GM18505 (cell line): ENCODE data around the gene IL3.

Source experiments
- ATAC-seq: cut with Tn5 transposase; IDR thresholded peaks from one replicate; pipeline ENCODE4 v1.9.1; 2021; ENCODE audit not compliant: unreplicated experiment
- POLR2A ChIP-seq: IDR thresholded peaks from 4 replicates; pipeline ENCODE4 v1.6.1; 2011; ENCODE audit warnings: borderline replicate concordance; ENCODE audit not compliant: insufficient read depth, insufficient read length; ENCODE audit errors: extremely low read depth

IL3 gene

GRCh38 chr5:132046880-132047299 is 13.6 kb upstream of the IL3 start:
- no peak for ATAC-seq
- no peak for TF ChIP-seq POLR2A

- ATAC-seq: no peak
- no peak for TF ChIP-seq POLR2A
These were observed 11.4 kb upstream of the IL3 start for GRCh38 chr5:132049093-132049492.

GRCh38 chr5:132049559-132049958 is 10.9 kb upstream of the IL3 start:
- no peak for TF ChIP-seq POLR2A
- no peak for ATAC-seq

- no peak for TF ChIP-seq POLR2A
- no peak for ATAC-seq
These were observed 10.3 kb upstream of the IL3 start for GRCh38 chr5:132050136-132050535.

GRCh38 chr5:132050661-132051552 is 9.5 kb upstream of the IL3 start:
- no peak for ATAC-seq
- no peak for TF ChIP-seq POLR2A

GRCh38 chr5:132052520-132052919 is 7.9 kb upstream of the IL3 start:
- ATAC-seq: no peak

GRCh38 chr5:132053483-132053882 is 7.0 kb upstream of the IL3 start:
- TF ChIP-seq POLR2A: no peak
- no peak for ATAC-seq

More at GRCh38 chr5:132052520-132052919, 7.9 kb upstream of the IL3 start:
- no peak for TF ChIP-seq POLR2A

- TF ChIP-seq POLR2A: no peak
- no peak for ATAC-seq
These were observed 6.3 kb upstream of the IL3 start for GRCh38 chr5:132054031-132054696.

- no peak for TF ChIP-seq POLR2A
- ATAC-seq: no peak
These were observed 5.6 kb upstream of the IL3 start for GRCh38 chr5:132054697-132055440.

GRCh38 chr5:132055441-132055807 is 5.0 kb upstream of the IL3 start:
- no peak for TF ChIP-seq POLR2A
- ATAC-seq: no peak

- no peak for ATAC-seq
- TF ChIP-seq POLR2A: no peak
These were observed 4.4 kb upstream of the IL3 start for GRCh38 chr5:132055808-132056609.

- ATAC-seq: no peak
- TF ChIP-seq POLR2A: no peak
These were observed 3.6 kb upstream of the IL3 start for GRCh38 chr5:132056610-132057497.
